GM12872 (cell line): ENCODE data around the gene PDCL2.

Source experiments
- CTCF ChIP-seq: IDR thresholded peaks from 3 replicates; pipeline ENCODE4 v1.5.1; 2011; ENCODE audit warnings: low read depth, mild to moderate bottlenecking, low read length, moderate library complexity; ENCODE audit not compliant: insufficient read depth

The PDCL2 gene

GRCh38 chr4:55545641-55546505 lies 46.2 kb downstream of the PDCL2 start:
- no peak for TF ChIP-seq CTCF

- no peak for TF ChIP-seq CTCF
These were observed 46.9 kb downstream of the PDCL2 start for GRCh38 chr4:55545151-55545550.

- TF ChIP-seq CTCF: peak; percentile 13; the same call in 1 of the 3 replicates
These were observed 48.2 kb downstream of the PDCL2 start for GRCh38 chr4:55543858-55544257.

- TF ChIP-seq CTCF: no peak
These were observed 51.8 kb downstream of the PDCL2 start for GRCh38 chr4:55540271-55540670.

- no peak for TF ChIP-seq CTCF
These were observed 52.4 kb downstream of the PDCL2 start for GRCh38 chr4:55539658-55540057.

GRCh38 chr4:55538531-55538930 lies 53.5 kb downstream of the PDCL2 start:
- TF ChIP-seq CTCF: no peak

- no peak for TF ChIP-seq CTCF
These were observed 57.7 kb downstream of the PDCL2 start for GRCh38 chr4:55534306-55534705.

GRCh38 chr4:55530691-55531090 lies 61.4 kb downstream of the PDCL2 start:
- TF ChIP-seq CTCF: no peak
